ENCODE data around the gene SEMA4B. TPM values are rescaled to one million over a fixed set of nuclear protein-coding genes. Genes with fewer than 3 reads are reported as not detected.

Gene SEMA4B
- total and polyA plus RNA-seq, 2 of the 8 experiments (the other 6 are each of a cell fraction or from before 2014, with no cell fraction given) = 42.7 to 43.0 TPM

GRCh38 chr15:90181776-90182175 is 19.4 kb upstream of the SEMA4B start:
- FAIRE-seq (no peak), DNase-seq (ENCODE audit: low read depth in 1 of 2, low spot score in 2 of 2) (no peak)
- Histone ChIP-seq H3K36me3 (ENCODE audit: control insufficient read depth in 2 of 4, insufficient read depth in 4 of 4, low read length in 3 of 4) (no peaks in the 10 kb centered on the region), H3K14ac (ENCODE audit: insufficient read length) (no peak overlapping the region), H3K9me3 (ENCODE audit: insufficient read depth in 2 of 2, low read depth in 1 of 2, low read length in 1 of 2) (no peaks in the 10 kb centered on the region), H3K23ac (ENCODE audit: insufficient read length) (no peak overlapping the region), H3K4me2 (ENCODE audit: insufficient read depth in 1 of 2, low read depth in 2 of 2, low read length in 2 of 2) (no peak overlapping the region), H2BK20ac (ENCODE audit: low read length) (no peak overlapping the region), H3K79me1 (ENCODE audit: low read depth, low read length) (no peaks in the 10 kb centered on the region), H3K79me2 (ENCODE audit: control insufficient read depth in 1 of 2, insufficient read depth in 2 of 2, low read length in 2 of 2) (no peaks in the 10 kb centered on the region), H3K4me3 (ENCODE audit: extremely low read depth in 1 of 4, insufficient read depth in 2 of 4, low read depth in 3 of 4, low read length in 4 of 4) (no peak overlapping the region), H3K23me2 (ENCODE audit: low read depth, low read length) (peaks cover 6% of the 10 kb centered on the region; the same call in 1 of the 2 replicates), H3K27me3 (replicated peaks in 1 of 4; ENCODE audit: control insufficient read depth in 3 of 4, extremely low read depth in 1 of 4, insufficient read depth in 3 of 4, low read length in 3 of 4) (no peaks in the 10 kb centered on the region), H3K4ac (replicated peaks; ENCODE audit: insufficient read length, low read depth, low read length) (no peak overlapping the region), H2BK15ac (ENCODE audit: low read length) (no peak overlapping the region), H2BK120ac (replicated peaks; ENCODE audit: low read depth, low read length) (no peak overlapping the region), H4K5ac (ENCODE audit: insufficient read length, low read depth, low read length) (no peak overlapping the region), H2BK12ac (ENCODE audit: low read depth, low read length) (no peak overlapping the region), H4K91ac (replicated peaks; ENCODE audit: insufficient read length, low read length) (no peak overlapping the region), H3K9ac (replicated peaks in 1 of 4; ENCODE audit: extremely low read depth in 1 of 4, low read depth in 3 of 4, low read length in 3 of 4) (no peak overlapping the region), H4K8ac (ENCODE audit: extremely low read depth, insufficient read depth, low read length) (no peak overlapping the region), H4K20me1 (replicated peaks in 1 of 2; ENCODE audit: control insufficient read depth in 1 of 2, insufficient read depth in 2 of 2, low read length in 2 of 2) (no peaks in the 10 kb centered on the region), H3K27ac (ENCODE audit: low read depth, low read length) (no peak overlapping the region), H2BK5ac (ENCODE audit: low read depth, low read length) (no peak overlapping the region), H2AK5ac (ENCODE audit: low read depth, low read length) (no peak overlapping the region), H3K18ac (ENCODE audit: extremely low read depth, low read length) (no peak overlapping the region; the same call in 1 of the 2 replicates), H3K56ac (replicated peaks; ENCODE audit: insufficient read length, low read depth, low read length) (no peak overlapping the region), H2AFZ (ENCODE audit: low read length) (no peak overlapping the region), H3K4me1 (replicated peaks in 1 of 4; ENCODE audit: control insufficient read depth in 3 of 4, insufficient read depth in 4 of 4, low read length in 3 of 4) (peaks cover 4 to 9% (median 8%) of the 10 kb centered on the region in 4 experiments; a peak in 5 of 7 replicates)
- POLR2A ChIA-PET (ENCODE audit: partially characterized antibody) = interaction anchor here (1.2 to 1.3 kb wide), 2 partner anchors 18 to 20 kb away, joined by 3 read pairs; no protein-coding TSS in a partner anchor
- TF ChIP-seq CTCF (IDR thresholded peaks at IDR 0.05; ENCODE audit: control extremely low read depth in 1 of 3, insufficient read depth in 1 of 3, low read depth in 1 of 3, low read length in 3 of 3) (no peak), EZH2 (IDR thresholded peaks at IDR 0.05; ENCODE audit: low read depth, low read length, severe bottlenecking) (no peak), EGR1 (IDR thresholded peaks at IDR 0.05; ENCODE audit: borderline replicate concordance, low read depth, low read length) (no peak), RFX5 (IDR thresholded peaks at IDR 0.05; ENCODE audit: borderline replicate concordance, low read depth, low read length) (no peak), JUN (IDR thresholded peaks at IDR 0.05; ENCODE audit: low read depth, low read length) (no peak), NRF1 (IDR thresholded peaks at IDR 0.05; ENCODE audit: low read depth, low read length) (no peak), YY1 (IDR thresholded peaks at IDR 0.05; ENCODE audit: low read depth, low read length) (no peak), JUND (IDR thresholded peaks at IDR 0.05; ENCODE audit: low read length) (no peak)
- CTCF ChIA-PET (ENCODE audit: partially characterized antibody) = interaction anchor here (0.7 to 2.2 kb wide), 7 partner anchors 15 to 52 kb away, joined by 3 to 9 read pairs (median 4); partner anchors contain the start of genes CIB1, GDPGP1 and SEMA4B
- WGBS, 2 experiments (ENCODE audit: extremely low coverage in 1 of 2, insufficient coverage in 1 of 2, insufficient read length in 1 of 2, insufficient replicate concordance in 2 of 2, low coverage in 1 of 2, low lambda C conversion rate in 2 of 2, missing lambda C conversion rate in 1 of 2) = 72% methylated on average over 2 of the region's 2 CpGs; no CpG with 5 or more reads in 1 of the 2 experiments
